H1 (cell line): ENCODE measurements around the gene SLC24A3. TPM values are rescaled to one million over a fixed set of nuclear protein-coding genes. Genes with fewer than 3 reads are reported as not detected.

Experiments
- CTCF ChIP-seq, 3 experiments: IDR thresholded peaks; 1 replicate in 2 of 3; 2 replicates in 1 of 3; pipeline versions ENCODE4 v1.5.1 to v1.6.1; 2011; ENCODE audit warnings: low read length in 3 of 3, mild to moderate bottlenecking in 3 of 3, inconsistent platforms in 2 of 3, low read depth in 1 of 3, moderate library complexity in 1 of 3; ENCODE audit not compliant: insufficient read depth in 1 of 3; ENCODE audit errors: control extremely low read depth in 1 of 3
- FOSL1 ChIP-seq: IDR thresholded peaks from 2 replicates; pipeline ENCODE4 v1.6.1; 2011; ENCODE audit warnings: mild to moderate bottlenecking, low read depth, low read length, moderate library complexity; ENCODE audit not compliant: insufficient read depth
- MAFK ChIP-seq: IDR thresholded peaks from 2 replicates; pipeline ENCODE4 v1.6.1; 2012; ENCODE audit warnings: low read depth, mild to moderate bottlenecking, improper control_type of control experiment, low read length
- POLR2AphosphoS5 ChIP-seq: IDR thresholded peaks from 2 replicates; pipeline ENCODE4 v1.6.1; 2011; ENCODE audit warnings: low read depth, low read length
- SIX5 ChIP-seq: IDR thresholded peaks from 2 replicates; pipeline ENCODE4 v1.6.1; 2011; ENCODE audit warnings: mild to moderate bottlenecking, low read depth, low read length
- polyA plus RNA-seq, 7 experiments: library from polyadenylated mRNA; depleted of rRNA in 3 of 7; stranded (reverse) in 5 of 7; unstranded in 2 of 7; fragments of >200 nt in 5 of 7; fragments of 200-250 nt in 2 of 7; gene quantifications; 1 replicate in 5 of 7; 2 replicates in 1 of 7; 4 replicates in 1 of 7; pipeline versions ENCODE4 v1.2.1 to v1.2.3, GENCODE V29; 2011 to 2013; ENCODE audit warnings: missing spikeins in 2 of 7, mixed read lengths in 2 of 7
- total RNA-seq: library from RNA; stranded (reverse); fragmentation: NEBNext Ultra II Directional; extraction: Animal tissue kit (Norgen Biotek cat#: 25700); gene quantifications from 2 replicates; pipeline ENCODE4 v1.2.1, GENCODE V29; 2021

Gene SLC24A3
- total and polyA plus RNA-seq, 2 of the 8 experiments (the other 6 are each of a cell fraction or from before 2014, with no cell fraction given) = 4.5 to 6.3 TPM

DNA sequence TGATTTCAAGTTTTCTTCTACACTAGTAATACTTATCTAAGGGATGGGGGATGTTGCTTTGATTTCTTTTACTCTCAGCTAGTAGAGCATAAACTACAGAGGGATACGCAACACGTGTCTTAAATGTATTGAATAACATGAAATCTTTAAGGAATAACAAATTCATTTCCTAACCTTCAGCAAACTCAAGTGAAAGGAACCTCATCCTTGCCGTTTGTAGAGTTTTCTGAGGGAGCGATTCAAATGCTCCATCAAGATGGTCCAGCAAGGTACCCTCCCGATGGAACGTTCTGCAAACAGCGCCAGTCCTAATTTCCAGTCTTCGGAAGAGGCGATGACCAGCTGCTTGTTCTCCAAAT, 450.2 kb downstream of the SLC24A3 start (continued):
- no peak for TF ChIP-seq POLR2AphosphoS5
- no peak for TF ChIP-seq MAFK
- no peak for TF ChIP-seq FOSL1
- no peak for TF ChIP-seq CTCF (IDR thresholded peaks at IDR 0.05; ENCODE audit: control extremely low read depth in 1 of 3, insufficient read depth in 1 of 3, low read depth in 1 of 3, low read length in 3 of 3)
- no peak for TF ChIP-seq SIX5
- TF ChIP-seq, all 59 proteins: peak for 0
